Astrocyte of the spinal cord (primary cell): ENCODE data around the gene YY1AP1.

ENCODE experiments used
- DNase-seq: peaks from one replicate; pipeline ENCODE4 v3.0.0; 2011; ENCODE audit warnings: low read depth, low spot score
- H3K4me3 ChIP-seq: 2 replicates; pipeline ENCODE4 v1.5.1; 2011; ENCODE audit warnings: low read depth, mild to moderate bottlenecking, low read length, moderate library complexity
- CTCF ChIP-seq: IDR thresholded peaks from 2 replicates; pipeline ENCODE4 v1.5.1; 2012; ENCODE audit warnings: low read depth, mild to moderate bottlenecking, low read length, inconsistent platforms
- in situ Hi-C: cut with HindIII; loops from 2 replicates; pipeline ENCODE4 v1.10.0; 2017; ENCODE audit warnings: low sequenced_read_pairs

Gene YY1AP1

GRCh38 chr1:155650231-155650757 lies 38.3 kb downstream of the YY1AP1 start:
- DNase-seq: no peak
- no peak overlapping the region for H3K4me3 ChIP-seq
- TF ChIP-seq CTCF: no peak
- in situ Hi-C loops: no loop called here

- DNase-seq: no peak
- in situ Hi-C loops: no loop called here
- TF ChIP-seq CTCF: no peak
- no peak overlapping the region for H3K4me3 ChIP-seq
Observed at GRCh38 chr1:155649676-155650075, 38.9 kb downstream of the YY1AP1 start.

- peak; percentile 80 for TF ChIP-seq CTCF
Observed at GRCh38 chr1:155648207-155649147, 40.1 kb downstream of the YY1AP1 start.

GRCh38 chr1:155646307-155646706 lies 42.3 kb downstream of the YY1AP1 start:
- peak; percentile 32 for DNase-seq
- H3K4me3 ChIP-seq: no peak overlapping the region
- in situ Hi-C loops: no loop called here
- no peak for TF ChIP-seq CTCF

More at GRCh38 chr1:155648207-155649147, 40.1 kb downstream of the YY1AP1 start:
- in situ Hi-C loops: no loop called here
- peak; percentile 85 for DNase-seq
- H3K4me3 ChIP-seq: peak overlapping the region; percentile 43

- DNase-seq: peak; percentile 18
- TF ChIP-seq CTCF: no peak
- in situ Hi-C loops: no loop called here
- H3K4me3 ChIP-seq: no peak overlapping the region
Observed at GRCh38 chr1:155645648-155646047, 42.9 kb downstream of the YY1AP1 start.

GRCh38 chr1:155645034-155645598 lies 43.5 kb downstream of the YY1AP1 start:
- DNase-seq: peak; percentile 7
- in situ Hi-C loops: no loop called here

More at GRCh38 chr1:155645034-155645598, 43.5 kb downstream of the YY1AP1 start:
- no peak overlapping the region for H3K4me3 ChIP-seq
- TF ChIP-seq CTCF: no peak
